ENCODE results near the gene TSPAN18.

The TSPAN18 gene

GRCh38 chr11:44950031-44950624 is 223.4 kb downstream of the TSPAN18 start:
- no peak for DNase-seq

GRCh38 chr11:44950625-44951476 is 224.1 kb downstream of the TSPAN18 start, which contains the start of gene TP53I11:
Gene TP53I11, minus strand, starts transcription at chr11:44950883. Its CDS starts 12,548 bp downstream, at chr11:44938335.
- DNase-seq = no peak

GRCh38 chr11:44952082-44952481 is 225.3 kb downstream of the TSPAN18 start:
- no peak for DNase-seq

GRCh38 chr11:44952500-44953260 is 225.9 kb downstream of the TSPAN18 start:
- no peak for DNase-seq

GRCh38 chr11:44954051-44954906 is 227.5 kb downstream of the TSPAN18 start:
- no peak for DNase-seq

- peak; percentile 99 for DNase-seq
Observed at GRCh38 chr11:44955015-44955738, 228.4 kb downstream of the TSPAN18 start.

- DNase-seq = no peak
Observed at GRCh38 chr11:44957040-44957515, 230.3 kb downstream of the TSPAN18 start.

GRCh38 chr11:44957776-44958564 is 231.2 kb downstream of the TSPAN18 start:
- DNase-seq = no peak

GRCh38 chr11:44959064-44959463 is 232.3 kb downstream of the TSPAN18 start:
- DNase-seq = no peak

- no peak for DNase-seq
Observed at GRCh38 chr11:44960200-44960845, 233.6 kb downstream of the TSPAN18 start.

GRCh38 chr11:44962464-44962863 is 235.7 kb downstream of the TSPAN18 start:
- no peak for DNase-seq

GRCh38 chr11:44963136-44963535 is 236.4 kb downstream of the TSPAN18 start:
- no peak for DNase-seq

GRCh38 chr11:44963948-44964347 is 237.2 kb downstream of the TSPAN18 start:
- DNase-seq = no peak

- DNase-seq = no peak
Observed at GRCh38 chr11:44964526-44965209, 237.9 kb downstream of the TSPAN18 start.

- no peak for DNase-seq
Observed at GRCh38 chr11:44966694-44967093, 239.9 kb downstream of the TSPAN18 start.

- no peak for DNase-seq
Observed at GRCh38 chr11:44967930-44968496, 241.3 kb downstream of the TSPAN18 start.

- DNase-seq = no peak
Observed at GRCh38 chr11:44968510-44968909, 241.7 kb downstream of the TSPAN18 start.

- no peak for DNase-seq
Observed at GRCh38 chr11:44969651-44970252, 243.0 kb downstream of the TSPAN18 start.

GRCh38 chr11:44970293-44970692 is 243.5 kb downstream of the TSPAN18 start:
- no peak for DNase-seq
